Adrenal gland (tissue), 5 donors: ENCODE results near the gene DKC1.

Experiments
- CTCF ChIP-seq, 6 experiments: fragments of 450-650 bp in 4 of 6; fragments of 200-600 bp in 2 of 6; sonication (generic) in 1 of 6; IDR thresholded peaks; 1 replicate in 5 of 6; 2 replicates in 1 of 6; pipeline versions ENCODE4 v1.5.1 to v1.8.0; 2016 to 2021; ENCODE audit warnings: antibody characterized with exemption in 6 of 6, mild to moderate bottlenecking in 2 of 6, moderate library complexity in 1 of 6
- POLR2A ChIP-seq, 2 donors: fragments of 450-650 bp; IDR thresholded peaks; one replicate each; pipeline ENCODE4 v1.6.1; 2017; ENCODE audit warnings: antibody characterized with exemption in 2 of 2, mild to moderate bottlenecking in 2 of 2, moderate library complexity in 1 of 2
- donor health status: DM: no; HTN: no; CAD: no.

- peak; percentile 68 to 75 (median 72) for TF ChIP-seq CTCF (IDR thresholded peaks at IDR 0.05)
- TF ChIP-seq POLR2A (IDR thresholded peaks at IDR 0.05): no peak
Observed at GRCh38 chrX:154748712-154749339, 13.8 kb upstream of the DKC1 start.
